Measurements from ENCODE around the gene DAPK2. TPM values are rescaled to one million over a fixed set of nuclear protein-coding genes. Genes with fewer than 3 reads are reported as not detected.
"Not testable (repeated sequence)": the region's sequence is repeated elsewhere in the genome, so short reads cannot be mapped to it uniquely, and the experiment has no call there.

The DAPK2 gene
- total and polyA plus RNA-seq, 5 donors from 2014 or later = 0.72 TPM; not detected in 4

- Mint-ChIP-seq H3K4me3 (no peak overlapping the region), H3K27ac (no peak overlapping the region), H3K9me3 (no peaks in the 10 kb centered on the region), H3K36me3 (no peaks in the 10 kb centered on the region), H3K27me3 (peaks cover 4% of the 10 kb centered on the region), H3K4me1 (peaks cover 0 to 29% (median 17%) of the 10 kb centered on the region in 4 donors)
- H3K27me3 ChIP-seq (ENCODE audit: control insufficient read depth, insufficient read depth, low read length) = no peaks in the 10 kb centered on the region
- no peak for DNase-seq
- no peaks in the 10 kb centered on the region for H3K36me3 ChIP-seq (ENCODE audit: control insufficient read depth, insufficient read depth, low read length)
- no peaks in the 10 kb centered on the region for H3K9me3 ChIP-seq (ENCODE audit: control insufficient read depth in 2 of 2, low read length in 2 of 2)
- ATAC-seq (ENCODE audit: low read depth in 2 of 2) = no peak
- H3K4me1 ChIP-seq (ENCODE audit: control insufficient read depth, insufficient read depth, low read length, poor library complexity, severe bottlenecking) = peaks cover 12% of the 10 kb centered on the region
- no peak overlapping the region for H3K27ac ChIP-seq (ENCODE audit: insufficient read depth, low read length, poor library complexity, severe bottlenecking)
- no peak overlapping the region for H3K4me3 ChIP-seq (ENCODE audit: low read depth, low read length)
Measured at GRCh38 chr15:63902671-63903035, 143.6 kb downstream of the DAPK2 start.

GRCh38 chr15:63901912-63902670, 144.2 kb downstream of the DAPK2 start:
- H3K4me3 ChIP-seq (ENCODE audit: low read depth, low read length) = no peak overlapping the region
- Mint-ChIP-seq H3K27ac (peak overlapping the region in 2 of 3 donors; percentile 5 to 69), H3K36me3 (no peaks in the 10 kb centered on the region), H3K4me3 (no peak overlapping the region), H3K9me3 (peaks cover 0 to under 1% (median 0%) of the 10 kb centered on the region in 7 donors), H3K4me1 (peaks cover 0 to 33% (median 19%) of the 10 kb centered on the region in 4 donors), H3K27me3 (peaks cover 4% of the 10 kb centered on the region)
- ATAC-seq (ENCODE audit: low read depth in 2 of 2) (no peak), DNase-seq (no peak)
- H3K4me1 ChIP-seq (ENCODE audit: control insufficient read depth, insufficient read depth, low read length, poor library complexity, severe bottlenecking) = peaks cover 12% of the 10 kb centered on the region
- H3K9me3 ChIP-seq (ENCODE audit: control insufficient read depth in 2 of 2, low read length in 2 of 2) = no peaks in the 10 kb centered on the region
- no peak overlapping the region for H3K27ac ChIP-seq (ENCODE audit: insufficient read depth, low read length, poor library complexity, severe bottlenecking)
- H3K36me3 ChIP-seq (ENCODE audit: control insufficient read depth, insufficient read depth, low read length) = no peaks in the 10 kb centered on the region
- H3K27me3 ChIP-seq (ENCODE audit: control insufficient read depth, insufficient read depth, low read length) = no peaks in the 10 kb centered on the region

GRCh38 chr15:63900306-63900705, 146.0 kb downstream of the DAPK2 start:
- peaks cover 4% of the 10 kb centered on the region for H3K27me3 Mint-ChIP-seq
- ATAC-seq (ENCODE audit: low read depth in 2 of 2) = no peak
- Histone ChIP-seq H3K27me3 (ENCODE audit: control insufficient read depth, insufficient read depth, low read length) (no peaks in the 10 kb centered on the region), H3K27ac (ENCODE audit: insufficient read depth, low read length, poor library complexity, severe bottlenecking) (no peak overlapping the region), H3K9me3 (ENCODE audit: control insufficient read depth in 2 of 2, low read length in 2 of 2) (no peaks in the 10 kb centered on the region), H3K4me1 (ENCODE audit: control insufficient read depth, insufficient read depth, low read length, poor library complexity, severe bottlenecking) (no peaks in the 10 kb centered on the region), H3K4me3 (ENCODE audit: low read depth, low read length) (no peak overlapping the region), H3K36me3 (ENCODE audit: control insufficient read depth, insufficient read depth, low read length) (no peaks in the 10 kb centered on the region)
- H3K4me3 Mint-ChIP-seq = no peak overlapping the region
- H3K9me3 Mint-ChIP-seq = peaks cover 0 to 3% (median 0%) of the 10 kb centered on the region in 7 donors
- no peaks in the 10 kb centered on the region for H3K36me3 Mint-ChIP-seq
- DNase-seq = no peak
- H3K4me1 Mint-ChIP-seq = peaks cover 0 to 25% (median 11%) of the 10 kb centered on the region in 4 donors
- H3K27ac Mint-ChIP-seq = peak overlapping the region in 1 of 3 donors; percentile 86

DNA sequence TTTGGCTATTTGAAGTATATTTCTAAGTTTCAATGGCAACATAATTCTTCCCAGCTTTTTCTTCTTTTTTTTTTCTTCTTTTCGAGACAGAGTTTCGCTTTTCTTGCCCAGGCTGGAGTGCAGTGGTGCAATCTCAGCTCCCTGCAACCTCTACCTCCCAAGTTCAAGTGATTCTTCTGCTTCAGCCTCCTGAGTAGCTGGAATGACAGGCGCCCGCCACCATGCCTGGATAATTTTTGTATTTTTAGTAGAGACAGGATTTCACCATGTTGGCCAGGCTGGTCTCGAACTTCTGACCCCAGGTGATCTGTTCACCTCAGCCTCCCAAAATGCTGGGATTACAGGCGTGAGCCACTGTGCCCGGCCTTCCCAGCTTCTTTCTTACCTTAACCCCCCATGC, 146.7 kb downstream of the DAPK2 start:
- peak overlapping the region in 1 of 4 donors; percentile 18 for H3K4me3 Mint-ChIP-seq
- not testable (repeated sequence) for H3K4me1 ChIP-seq (ENCODE audit: control insufficient read depth, insufficient read depth, low read length, poor library complexity, severe bottlenecking); H3K27me3 Mint-ChIP-seq; H3K36me3 Mint-ChIP-seq; H3K9me3 Mint-ChIP-seq; H3K27ac ChIP-seq (ENCODE audit: insufficient read depth, low read length, poor library complexity, severe bottlenecking); ATAC-seq (ENCODE audit: low read depth in 2 of 2); H3K9me3 ChIP-seq (ENCODE audit: control insufficient read depth in 2 of 2, low read length in 2 of 2); DNase-seq; H3K27me3 ChIP-seq (ENCODE audit: control insufficient read depth, insufficient read depth, low read length); H3K36me3 ChIP-seq (ENCODE audit: control insufficient read depth, insufficient read depth, low read length); H3K4me3 ChIP-seq (ENCODE audit: low read depth, low read length)
- H3K27ac Mint-ChIP-seq = peak overlapping the region; percentile 1 to 45 (median 6)
- peaks cover 0 to 32% (median 10%) of the 10 kb centered on the region in 4 donors for H3K4me1 Mint-ChIP-seq

- H3K27ac ChIP-seq (ENCODE audit: insufficient read depth, low read length, poor library complexity, severe bottlenecking) = no peak overlapping the region
- peaks cover under 1% of the 10 kb centered on the region for H3K4me1 ChIP-seq (ENCODE audit: control insufficient read depth, insufficient read depth, low read length, poor library complexity, severe bottlenecking)
- DNase-seq = no peak
Measured at GRCh38 chr15:63899193-63899592, 147.1 kb downstream of the DAPK2 start.

GRCh38 chr15:63896336-63897115, 149.8 kb downstream of the DAPK2 start:
- ATAC-seq (ENCODE audit: low read depth in 2 of 2) (no peak), DNase-seq (peak in 1 of 3 donors; percentile 11)
- H3K27me3 Mint-ChIP-seq = peaks cover 4% of the 10 kb centered on the region
- peaks cover 0 to 4% (median 0%) of the 10 kb centered on the region in 7 donors for H3K9me3 Mint-ChIP-seq
- peak overlapping the region in 1 of 4 donors; percentile 5 for H3K4me3 Mint-ChIP-seq
- Histone ChIP-seq H3K27ac (ENCODE audit: insufficient read depth, low read length, poor library complexity, severe bottlenecking) (no peak overlapping the region), H3K4me3 (ENCODE audit: low read depth, low read length) (no peak overlapping the region), H3K4me1 (ENCODE audit: control insufficient read depth, insufficient read depth, low read length, poor library complexity, severe bottlenecking) (peaks cover 26% of the 10 kb centered on the region), H3K36me3 (ENCODE audit: control insufficient read depth, insufficient read depth, low read length) (no peaks in the 10 kb centered on the region), H3K27me3 (ENCODE audit: control insufficient read depth, insufficient read depth, low read length) (no peaks in the 10 kb centered on the region), H3K9me3 (ENCODE audit: control insufficient read depth in 2 of 2, low read length in 2 of 2) (no peaks in the 10 kb centered on the region)
- H3K27ac Mint-ChIP-seq = peak overlapping the region in 2 of 3 donors; percentile 52 to 88
- peaks cover 14 to 57% (median 30%) of the 10 kb centered on the region in 4 donors for H3K4me1 Mint-ChIP-seq
- no peaks in the 10 kb centered on the region for H3K36me3 Mint-ChIP-seq

More at GRCh38 chr15:63899193-63899592, 147.1 kb downstream of the DAPK2 start:
- H3K36me3 ChIP-seq (ENCODE audit: control insufficient read depth, insufficient read depth, low read length) = no peaks in the 10 kb centered on the region
- Mint-ChIP-seq H3K27ac (peak overlapping the region in 2 of 3 donors; percentile 1 to 6), H3K27me3 (peaks cover 4% of the 10 kb centered on the region), H3K4me1 (peaks cover 0 to 32% (median 10%) of the 10 kb centered on the region in 4 donors), H3K4me3 (peak overlapping the region in 1 of 4 donors; percentile 65), H3K36me3 (no peaks in the 10 kb centered on the region), H3K9me3 (peaks cover 0 to 3% (median 0%) of the 10 kb centered on the region in 7 donors)
- H3K27me3 ChIP-seq (ENCODE audit: control insufficient read depth, insufficient read depth, low read length) = no peaks in the 10 kb centered on the region
- H3K4me3 ChIP-seq (ENCODE audit: low read depth, low read length) = no peak overlapping the region
- H3K9me3 ChIP-seq (ENCODE audit: control insufficient read depth in 2 of 2, low read length in 2 of 2) = no peaks in the 10 kb centered on the region
- no peak for ATAC-seq (ENCODE audit: low read depth in 2 of 2)

GRCh38 chr15:63895787-63896218, 150.5 kb downstream of the DAPK2 start:
- Mint-ChIP-seq H3K36me3 (no peaks in the 10 kb centered on the region), H3K4me1 (peaks cover 20 to 64% (median 36%) of the 10 kb centered on the region in 4 donors), H3K9me3 (peaks cover 0 to 4% (median 0%) of the 10 kb centered on the region in 7 donors), H3K4me3 (no peak overlapping the region), H3K27me3 (peaks cover 4% of the 10 kb centered on the region), H3K27ac (peak overlapping the region in 2 of 3 donors; percentile 18 to 88)
- no peaks in the 10 kb centered on the region for H3K27me3 ChIP-seq (ENCODE audit: control insufficient read depth, insufficient read depth, low read length)
- no peak overlapping the region for H3K4me3 ChIP-seq (ENCODE audit: low read depth, low read length)
- H3K9me3 ChIP-seq (ENCODE audit: control insufficient read depth in 2 of 2, low read length in 2 of 2) = no peaks in the 10 kb centered on the region
- peaks cover 33% of the 10 kb centered on the region for H3K4me1 ChIP-seq (ENCODE audit: control insufficient read depth, insufficient read depth, low read length, poor library complexity, severe bottlenecking)
- no peaks in the 10 kb centered on the region for H3K36me3 ChIP-seq (ENCODE audit: control insufficient read depth, insufficient read depth, low read length)
- no peak for ATAC-seq (ENCODE audit: low read depth in 2 of 2)
- no peak overlapping the region for H3K27ac ChIP-seq (ENCODE audit: insufficient read depth, low read length, poor library complexity, severe bottlenecking)
- DNase-seq = no peak

Data from CD4-positive, CD25-positive, alpha-beta regulatory T cell (primary cell).